GM19438 (cell line): ENCODE results near the gene SEMA3F.
A peak's percentile ranks its signal among the peaks of the same experiment; 100 is the strongest.
"Not testable (repeated sequence)": the region's sequence is repeated elsewhere in the genome, so short reads cannot be mapped to it uniquely, and the experiment has no call there.

Experiments
- ATAC-seq: cut with Tn5 transposase; IDR thresholded peaks from one replicate; pipeline ENCODE4 v1.9.1; 2021; ENCODE audit warnings: low read depth; ENCODE audit not compliant: unreplicated experiment

Gene SEMA3F

GRCh38 chr3:50207359-50208042, 52.4 kb downstream of the SEMA3F start:
- no peak for ATAC-seq

GRCh38 chr3:50208677-50209344, 53.7 kb downstream of the SEMA3F start:
- no peak for ATAC-seq

- no peak for ATAC-seq
These were observed 55.0 kb downstream of the SEMA3F start for GRCh38 chr3:50210176-50210509.

GRCh38 chr3:50210510-50211367, 55.6 kb downstream of the SEMA3F start:
- ATAC-seq = no peak

- ATAC-seq = not testable (repeated sequence)
These were observed 56.2 kb downstream of the SEMA3F start for GRCh38 chr3:50211368-50211717.

GRCh38 chr3:50211930-50212329, 56.8 kb downstream of the SEMA3F start:
- ATAC-seq = no peak

- no peak for ATAC-seq
These were observed 57.4 kb downstream of the SEMA3F start for GRCh38 chr3:50212502-50212901.

- ATAC-seq = no peak
These were observed 57.8 kb downstream of the SEMA3F start for GRCh38 chr3:50212971-50213370.

GRCh38 chr3:50213373-50213772, 58.2 kb downstream of the SEMA3F start:
- no peak for ATAC-seq

- ATAC-seq = no peak
These were observed 59.7 kb downstream of the SEMA3F start for GRCh38 chr3:50214824-50215223.

- no peak for ATAC-seq
These were observed 60.4 kb downstream of the SEMA3F start for GRCh38 chr3:50215529-50215928.

GRCh38 chr3:50217681-50218080, 62.6 kb downstream of the SEMA3F start:
- no peak for ATAC-seq

- ATAC-seq = no peak
These were observed 63.3 kb downstream of the SEMA3F start for GRCh38 chr3:50218448-50218847.

GRCh38 chr3:50219285-50219684, 64.2 kb downstream of the SEMA3F start:
- ATAC-seq = no peak

GRCh38 chr3:50220109-50220508, 65.0 kb downstream of the SEMA3F start:
- no peak for ATAC-seq

GRCh38 chr3:50221051-50221410, 65.9 kb downstream of the SEMA3F start:
- ATAC-seq = no peak

- ATAC-seq = no peak
These were observed 66.5 kb downstream of the SEMA3F start for GRCh38 chr3:50221411-50222168.

GRCh38 chr3:50222169-50222528, 67.0 kb downstream of the SEMA3F start:
- ATAC-seq = no peak

- ATAC-seq = no peak
These were observed 69.5 kb downstream of the SEMA3F start for GRCh38 chr3:50224639-50225038.

- peak; percentile 14 for ATAC-seq
These were observed 71.8 kb downstream of the SEMA3F start for GRCh38 chr3:50226888-50227389.
